Endothelial cell of umbilical vein (primary cell): ENCODE data around the gene GDPD4. TPM values are rescaled to one million over a fixed set of nuclear protein-coding genes. Genes with fewer than 3 reads are reported as not detected.

Experiments
- BruUV-seq: library from RNA; stranded (reverse); fragments of 400-500 nt; replicated peaks from 2 replicates; lab custom pipeline; 2021; lab: Mats Ljungman, UMichigan
- CTCF ChIA-PET: fragments of 300-600, 350-600 bp; sonication (Branson Sonifier 250); formaldehyde crosslinking; loops from one replicate; lab custom pipeline; 2021; ENCODE audit warnings: antibody characterized with exemption, inconsistent platforms; lab: Charles Lee
- POLR2A ChIA-PET: fragments of 300-600, 350-600 bp; sonication (Branson Sonifier 250); formaldehyde crosslinking; loops from one replicate; lab custom pipeline; 2021; ENCODE audit warnings: antibody characterized with exemption, inconsistent platforms; lab: Charles Lee
- DNase-seq: peaks from one replicate; pipeline ENCODE4 v3.0.0-alpha.2; 2011; ENCODE audit warnings: low read depth, low spot score
- FAIRE-seq: peaks from 2 replicates; lab custom pipeline; 2011; peaks lifted over from hg19 to GRCh38; lab: Jason Lieb, UNC
- H2AFZ ChIP-seq: 2 replicates; pipeline ENCODE4 v1.6.0; 2012; ENCODE audit warnings: low read depth, low read length, control low read depth, inconsistent platforms
- H3K27ac ChIP-seq: 2 replicates; pipeline ENCODE4 v1.5.1; 2011; ENCODE audit warnings: low read depth, mild to moderate bottlenecking, control low read depth, low read length, moderate library complexity; ENCODE audit not compliant: insufficient read depth
- H3K27me3 ChIP-seq, 2 experiments: 2 replicates each; pipeline versions ENCODE4 v1.6.0 to v1.6.1; 2011; ENCODE audit warnings: low read length in 2 of 2, mixed read lengths in 1 of 2; ENCODE audit not compliant: control insufficient read depth in 2 of 2, insufficient read depth in 2 of 2
- H3K36me3 ChIP-seq, 2 experiments: 2 replicates in 1 of 2; 3 replicates in 1 of 2; pipeline ENCODE4 v1.5.1; 2011; ENCODE audit warnings: low read length in 2 of 2, mild to moderate bottlenecking in 1 of 2, moderate library complexity in 1 of 2; ENCODE audit not compliant: control insufficient read depth in 2 of 2, insufficient read depth in 2 of 2; ENCODE audit errors: extremely low read depth in 1 of 2
- H3K4me1 ChIP-seq: 3 replicates; pipeline ENCODE4 v1.5.1; 2011; ENCODE audit warnings: mild to moderate bottlenecking, low read length; ENCODE audit not compliant: control insufficient read depth, insufficient read depth; ENCODE audit errors: extremely low read depth
- H3K4me2 ChIP-seq: 2 replicates; pipeline ENCODE4 v1.6.1; 2011; ENCODE audit warnings: low read length, control low read depth, mixed read lengths; ENCODE audit not compliant: insufficient read depth
- H3K4me3 ChIP-seq, 3 experiments: fragments of 200-600 bp in 1 of 3; sonication (generic), shearing (Covaris generic) in 1 of 3; replicated peaks in 1 of 3; 2 replicates each; pipeline ENCODE4 v1.5.1; 2011 to 2016; ENCODE audit warnings: control low read depth in 3 of 3, low read length in 3 of 3, mild to moderate bottlenecking in 2 of 3, inconsistent platforms in 1 of 3, low read depth in 1 of 3, moderate library complexity in 1 of 3; ENCODE audit not compliant: insufficient read depth in 1 of 3
- H3K79me2 ChIP-seq: 2 replicates; pipeline ENCODE4 v1.6.0; 2012; ENCODE audit warnings: low read length, inconsistent platforms; ENCODE audit not compliant: control insufficient read depth, insufficient read depth
- H3K9ac ChIP-seq: replicated peaks from 2 replicates; pipeline ENCODE3; 2011; ENCODE audit warnings: low read length, control low read depth; ENCODE audit not compliant: insufficient read depth; ENCODE audit errors: extremely low read depth
- H3K9me1 ChIP-seq: replicated peaks from 3 replicates; pipeline ENCODE4 v1.6.0; 2011; ENCODE audit warnings: mild to moderate bottlenecking, low read length; ENCODE audit not compliant: control insufficient read depth, insufficient read depth; ENCODE audit errors: extremely low read depth
- H3K9me3 ChIP-seq: replicated peaks from 2 replicates; pipeline ENCODE4 v1.5.1; 2012; ENCODE audit warnings: low read length, inconsistent platforms; ENCODE audit not compliant: control insufficient read depth, insufficient read depth
- H4K20me1 ChIP-seq: replicated peaks from 2 replicates; pipeline ENCODE3; 2011; ENCODE audit warnings: mild to moderate bottlenecking, low read length; ENCODE audit not compliant: control insufficient read depth, insufficient read depth; ENCODE audit errors: extremely low read depth
- CTCF ChIP-seq, 2 donors: IDR thresholded peaks; 1 replicate in 1 of 2; 2 replicates in 1 of 2; pipeline ENCODE4 v1.5.1; 2011; ENCODE audit warnings: low read length in 2 of 2, mild to moderate bottlenecking in 2 of 2, moderate library complexity in 2 of 2, control low read depth in 1 of 2, inconsistent platforms in 1 of 2, low read depth in 1 of 2; ENCODE audit not compliant: insufficient read depth in 1 of 2; ENCODE audit errors: extremely low read depth in 1 of 2
- EZH2 ChIP-seq: IDR thresholded peaks from 2 replicates; pipeline ENCODE4 v1.6.1; 2012; ENCODE audit warnings: borderline replicate concordance, low read depth, mild to moderate bottlenecking, moderate library complexity, low read length, inconsistent platforms; ENCODE audit not compliant: severe bottlenecking
- FOS ChIP-seq: IDR thresholded peaks from 2 replicates; pipeline ENCODE4 v1.6.1; 2011; ENCODE audit warnings: mild to moderate bottlenecking, low read length, moderate library complexity, borderline replicate concordance; ENCODE audit not compliant: insufficient read depth
- GATA2 ChIP-seq: IDR thresholded peaks from 2 replicates; pipeline ENCODE4 v1.7.0; 2011; ENCODE audit warnings: low read depth, mild to moderate bottlenecking, moderate library complexity, mixed read lengths, low read length; ENCODE audit not compliant: insufficient read length, insufficient read depth
- JUN ChIP-seq: IDR thresholded peaks from 2 replicates; pipeline ENCODE4 v1.6.1; 2011; ENCODE audit warnings: borderline replicate concordance, low read depth; ENCODE audit not compliant: insufficient read length, insufficient read depth
- POLR2AphosphoS5 ChIP-seq: IDR thresholded peaks from 2 replicates; pipeline ENCODE4 v1.6.1; 2012; ENCODE audit warnings: low read depth, mild to moderate bottlenecking, control low read depth, low read length, moderate library complexity; ENCODE audit not compliant: insufficient read depth
- dilution Hi-C: fragments of 300-500 bp; cut with MboI; formaldehyde crosslinking; loops from one replicate; pipeline ENCODE4 v1.15.0; 2019; ENCODE audit warnings: low sequenced_read_pairs; ENCODE audit not compliant: extremely low pct_ligation_motif_present
- intact Hi-C: fragments of 100-400 bp; cut with micrococcal nuclease; formaldehyde crosslinking; loops from one replicate; pipeline ENCODE4 v1.10.0; 2022
- polyA plus RNA-seq, 4 experiments: library from polyadenylated mRNA; depleted of rRNA in 3 of 4; stranded (reverse) in 3 of 4; unstranded in 1 of 4; fragments of >200 nt; gene quantifications; 2 replicates each; pipeline versions ENCODE4 v1.2.1 to v1.2.3, GENCODE V29; 2011 to 2012; ENCODE audit warnings: missing spikeins in 1 of 4
- total RNA-seq: library from RNA; stranded (reverse); gene quantifications from 2 replicates; pipeline ENCODE4 v1.2.3, GENCODE V29; 2021

Gene GDPD4
- total and polyA plus RNA-seq, 2 donors (not counting 3 experiments of a cell fraction or from before 2014, with no cell fraction given) = not detected

DNA sequence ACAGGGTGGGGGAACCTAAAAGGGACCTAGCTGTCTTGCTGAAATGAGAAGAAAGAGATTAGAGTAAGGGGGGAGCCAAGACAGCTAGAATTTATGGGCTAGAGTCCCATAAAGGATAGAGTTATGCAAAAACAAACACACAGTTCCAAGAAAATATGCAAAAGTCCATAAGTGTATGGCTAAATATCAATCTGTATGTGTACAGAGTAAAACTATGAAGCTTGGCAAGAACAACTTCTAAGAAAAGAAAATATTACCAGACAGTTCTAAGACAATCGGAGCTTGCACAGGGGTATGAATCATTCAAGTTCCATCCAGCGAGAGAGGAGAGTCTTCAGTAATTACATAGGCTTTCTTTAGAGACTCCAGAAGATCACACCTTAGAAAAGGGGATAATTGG lies 41.8 kb downstream of the GDPD4 start:
- no peak overlapping the region for H2AFZ ChIP-seq
- no peaks in the 10 kb centered on the region for H3K4me1 ChIP-seq
- H3K36me3 ChIP-seq = no peaks in the 10 kb centered on the region
- ChIA-PET CTCF (interaction anchor here (1.5 kb wide), 1 partner anchor 11 kb away, joined by 3 read pairs; no protein-coding TSS in a partner anchor), POLR2A (no interaction called here)
- H3K9ac ChIP-seq = no peak overlapping the region
- H4K20me1 ChIP-seq = no peaks in the 10 kb centered on the region
- H3K9me1 ChIP-seq = no peaks in the 10 kb centered on the region
- dilution Hi-C loops = no loop called here
- H3K9me3 ChIP-seq = no peaks in the 10 kb centered on the region
- peaks cover 0 to 6% of the 10 kb centered on the region in 2 experiments for H3K27me3 ChIP-seq
- DNase-seq (no peak), FAIRE-seq (no peak)
- BruUV-seq = no TSS peak
- H3K4me2 ChIP-seq = no peak overlapping the region
- intact Hi-C loops = no loop called here
- no peak overlapping the region for H3K27ac ChIP-seq
- H3K79me2 ChIP-seq = no peaks in the 10 kb centered on the region
- no peak overlapping the region for H3K4me3 ChIP-seq
- no peak for TF ChIP-seq FOS
- TF ChIP-seq EZH2 = no peak
- TF ChIP-seq POLR2AphosphoS5 = no peak
- TF ChIP-seq JUN = no peak
- TF ChIP-seq GATA2 = no peak

DNA sequence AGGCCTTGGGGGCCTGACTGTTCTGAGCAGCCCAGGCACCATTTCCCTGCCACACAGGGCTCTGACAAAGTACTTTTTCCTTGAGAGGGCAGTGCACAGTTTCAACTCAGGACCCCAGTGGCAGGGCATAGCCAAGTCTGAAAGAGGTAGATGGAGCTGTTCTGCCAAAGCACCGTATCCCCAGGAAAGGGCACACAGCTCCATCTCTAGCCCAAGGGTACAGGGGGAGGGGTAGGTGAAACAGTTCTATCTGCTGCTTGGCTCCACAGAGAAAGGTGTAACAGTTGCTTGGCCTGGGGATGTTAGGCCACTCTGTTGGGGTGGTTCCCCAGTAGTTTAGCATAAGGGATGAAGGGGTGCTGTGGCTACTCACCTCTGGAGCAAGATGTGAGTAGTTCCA lies 47.8 kb downstream of the GDPD4 start:
- no TSS peak for BruUV-seq
- H3K4me2 ChIP-seq = no peak overlapping the region
- H3K27ac ChIP-seq = no peak overlapping the region
- no peaks in the 10 kb centered on the region for H3K36me3 ChIP-seq
- H3K9ac ChIP-seq = no peak overlapping the region
- ChIA-PET CTCF (no interaction called here), POLR2A (no interaction called here)
- peaks cover 25% of the 10 kb centered on the region for H3K4me1 ChIP-seq
- intact Hi-C loops (no loop called here), dilution Hi-C loops (no loop called here)
- H2AFZ ChIP-seq = no peak overlapping the region
- H3K79me2 ChIP-seq = no peaks in the 10 kb centered on the region
- no peaks in the 10 kb centered on the region for H3K9me3 ChIP-seq
- no peaks in the 10 kb centered on the region for H4K20me1 ChIP-seq
- no peak overlapping the region for H3K4me3 ChIP-seq
- H3K9me1 ChIP-seq = no peaks in the 10 kb centered on the region
- no peak for DNase-seq
- no peak for FAIRE-seq
- TF ChIP-seq GATA2 (no peak), CTCF (IDR thresholded peaks at IDR 0.05; ENCODE audit: extremely low read depth in 1 of 2, insufficient read depth in 1 of 2, low read depth in 1 of 2, low read length in 2 of 2) (no peak), EZH2 (no peak)
- peaks cover 0 to 1% of the 10 kb centered on the region in 2 experiments for H3K27me3 ChIP-seq
